ENCODE results near the gene PDSS2. TPM values are rescaled to one million over a fixed set of nuclear protein-coding genes. Genes with fewer than 3 reads are reported as not detected.
"Not testable (repeated sequence)": the region's sequence is repeated elsewhere in the genome, so short reads cannot be mapped to it uniquely, and the experiment has no call there.

Gene PDSS2
- total RNA-seq, 1 donor from 2014 or later: 7.3 TPM

GRCh38 chr6:107475360-107475759 lies 16.0 kb upstream of the PDSS2 start:
- not testable (repeated sequence) for DNase-seq (ENCODE audit: low read depth, low spot score)

DNA sequence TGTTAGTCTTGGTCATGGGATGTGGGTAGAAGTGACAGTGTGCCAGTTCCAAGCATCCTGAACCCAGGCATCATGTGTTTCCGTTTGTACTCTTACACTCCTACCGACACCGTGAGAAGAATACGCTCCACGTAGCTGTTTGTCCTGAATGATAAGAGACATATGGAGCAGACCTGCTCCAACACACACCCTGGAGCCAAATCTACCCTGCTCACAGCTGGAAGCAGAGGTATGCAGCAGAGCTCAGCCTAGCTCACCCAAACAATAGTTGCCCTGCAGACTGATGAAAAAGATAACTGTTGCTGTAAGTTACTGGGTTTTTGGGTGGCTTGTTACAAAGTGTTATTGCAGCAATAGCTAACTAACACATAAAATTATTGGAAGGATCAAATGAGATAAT lies 14.3 kb upstream of the PDSS2 start:
- DNase-seq (ENCODE audit: low read depth, low spot score): no peak

- no peak for DNase-seq (ENCODE audit: low read depth, low spot score)
Observed at GRCh38 chr6:107470364-107470763, 11.0 kb upstream of the PDSS2 start.

DNA sequence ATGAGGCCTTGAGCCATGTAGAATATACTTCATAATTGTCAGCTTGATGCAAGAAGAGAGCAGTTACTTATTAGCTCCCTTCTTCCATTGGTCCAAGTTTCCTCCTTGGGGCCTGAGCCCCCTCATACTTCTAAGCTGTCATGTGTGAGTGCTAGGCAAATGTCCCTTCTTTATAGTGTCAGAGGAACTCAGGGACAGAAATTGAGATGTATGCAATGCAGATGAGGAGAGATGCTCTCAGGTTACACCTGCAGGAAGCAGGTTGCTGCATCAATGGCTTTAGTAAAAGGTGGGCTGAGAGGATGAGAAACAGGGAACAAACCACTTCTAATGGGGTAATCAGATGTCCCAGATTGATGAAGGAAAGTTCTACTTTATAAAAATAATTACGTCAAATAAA lies 6.7 kb upstream of the PDSS2 start:
- no peak for DNase-seq (ENCODE audit: low read depth, low spot score)

GRCh38 chr6:107460083-107460631 lies 793 bp upstream of the PDSS2 start:
- no peak for DNase-seq (ENCODE audit: low read depth, low spot score)

DNA sequence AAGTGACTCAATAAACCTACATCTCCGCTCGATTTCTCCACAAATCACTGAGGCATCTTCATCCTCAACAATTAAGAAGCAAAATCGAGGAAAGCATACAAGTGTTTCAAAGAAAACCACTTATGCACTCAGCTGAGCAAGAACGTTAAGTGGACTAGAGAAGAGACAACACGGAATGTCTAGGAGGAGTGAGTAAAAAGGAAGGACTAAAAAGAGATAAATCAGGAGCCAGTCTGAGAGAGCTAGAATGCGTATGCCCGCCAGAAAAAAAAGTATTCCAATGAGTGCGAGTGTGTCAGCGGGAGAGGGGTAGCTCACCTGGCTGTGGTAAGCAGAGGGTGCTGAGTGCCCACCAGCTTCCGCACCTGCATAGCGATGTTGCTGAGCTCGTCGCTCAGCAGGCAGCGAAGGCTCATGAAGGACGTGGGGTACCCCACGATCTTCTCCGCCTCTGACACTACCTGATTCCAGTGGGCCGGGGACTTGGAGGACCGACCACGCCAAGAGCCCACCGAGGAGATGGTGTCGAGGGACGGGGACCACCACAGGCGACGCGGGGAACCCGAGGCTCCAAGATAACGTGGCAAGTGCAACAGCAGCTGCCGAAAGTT lies 587 bp downstream of the PDSS2 start:
- DNase-seq (ENCODE audit: low read depth, low spot score): no peak

DNA sequence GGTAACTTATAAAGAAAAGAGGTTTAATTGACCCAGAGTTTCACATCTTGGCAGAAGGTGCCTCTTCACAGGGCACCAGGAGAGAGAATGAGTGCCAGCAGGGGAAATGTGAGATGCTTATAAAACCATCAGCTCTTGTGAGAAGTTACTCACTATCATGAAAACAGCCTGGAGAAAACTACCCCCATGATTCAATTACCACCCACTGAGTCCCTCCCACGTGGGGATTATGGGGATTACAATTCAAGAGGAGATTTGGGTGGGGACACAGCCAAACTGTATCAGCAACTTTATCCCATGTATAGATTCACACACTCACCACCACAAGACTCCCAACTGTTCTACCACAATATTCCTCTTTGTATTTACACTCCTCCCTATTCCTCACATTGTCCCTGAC lies 10.6 kb downstream of the PDSS2 start:
- no peak for DNase-seq (ENCODE audit: low read depth, low spot score)

DNA sequence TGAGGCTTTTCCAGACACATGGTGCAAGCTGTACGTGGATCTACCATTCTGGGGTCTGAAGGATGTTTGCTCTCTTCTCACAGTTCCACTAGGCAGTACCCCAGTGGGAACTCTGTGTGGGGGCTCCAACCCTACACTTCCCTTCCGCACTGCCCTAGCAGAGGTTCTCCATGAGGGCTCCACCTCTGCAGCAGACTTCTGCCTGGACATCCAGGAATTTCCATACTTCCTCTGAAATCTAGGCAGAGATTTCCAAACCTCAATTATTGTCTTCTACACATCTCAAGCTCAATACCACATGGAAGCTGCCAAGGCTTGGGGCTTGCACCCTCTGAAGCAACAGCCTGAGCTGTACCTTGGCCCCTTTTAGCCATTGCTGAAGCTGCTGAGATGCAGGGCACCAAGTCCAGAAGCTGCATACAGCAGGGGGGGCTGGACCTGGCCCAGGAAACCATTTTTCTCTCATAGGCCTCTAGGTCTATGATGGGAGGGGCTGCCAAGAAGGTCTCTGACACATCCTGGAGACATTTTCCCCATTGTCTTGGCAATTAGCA lies 11.6 kb downstream of the PDSS2 start:
- no peak for DNase-seq (ENCODE audit: low read depth, low spot score)

GRCh38 chr6:107444277-107444676 lies 15.1 kb downstream of the PDSS2 start:
- no peak for DNase-seq (ENCODE audit: low read depth, low spot score)

DNA sequence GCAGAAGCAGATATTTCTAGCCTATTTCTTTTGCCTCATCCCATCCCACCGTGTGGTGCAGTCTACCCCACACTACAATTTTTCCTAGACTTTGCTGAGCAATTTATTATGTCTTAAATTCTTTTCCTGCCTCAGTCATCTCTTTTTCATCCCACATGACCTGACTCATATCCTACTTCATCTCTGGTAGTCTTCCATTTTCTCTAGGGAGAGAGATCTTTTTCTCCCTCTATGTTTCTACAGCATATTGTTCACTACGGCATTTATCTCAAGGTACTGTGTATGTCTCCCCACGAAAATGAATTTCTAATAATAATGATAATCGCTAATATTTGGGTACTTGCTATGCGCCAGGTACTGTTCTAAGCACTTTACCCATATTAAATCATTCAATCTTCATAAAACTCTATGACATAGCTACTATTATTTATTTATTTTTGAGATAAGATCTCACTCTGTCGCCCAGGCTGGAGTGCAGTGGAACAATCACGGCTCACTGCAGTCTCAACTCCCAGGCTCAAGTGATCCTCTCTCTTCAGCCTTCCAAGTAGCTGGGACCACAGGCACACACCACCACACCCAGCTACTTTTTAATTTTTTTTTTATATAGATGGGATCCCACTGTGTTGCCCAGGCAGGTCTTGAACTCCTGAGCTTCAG lies 15.6 kb downstream of the PDSS2 start:
- DNase-seq (ENCODE audit: low read depth, low spot score): no peak

DNA sequence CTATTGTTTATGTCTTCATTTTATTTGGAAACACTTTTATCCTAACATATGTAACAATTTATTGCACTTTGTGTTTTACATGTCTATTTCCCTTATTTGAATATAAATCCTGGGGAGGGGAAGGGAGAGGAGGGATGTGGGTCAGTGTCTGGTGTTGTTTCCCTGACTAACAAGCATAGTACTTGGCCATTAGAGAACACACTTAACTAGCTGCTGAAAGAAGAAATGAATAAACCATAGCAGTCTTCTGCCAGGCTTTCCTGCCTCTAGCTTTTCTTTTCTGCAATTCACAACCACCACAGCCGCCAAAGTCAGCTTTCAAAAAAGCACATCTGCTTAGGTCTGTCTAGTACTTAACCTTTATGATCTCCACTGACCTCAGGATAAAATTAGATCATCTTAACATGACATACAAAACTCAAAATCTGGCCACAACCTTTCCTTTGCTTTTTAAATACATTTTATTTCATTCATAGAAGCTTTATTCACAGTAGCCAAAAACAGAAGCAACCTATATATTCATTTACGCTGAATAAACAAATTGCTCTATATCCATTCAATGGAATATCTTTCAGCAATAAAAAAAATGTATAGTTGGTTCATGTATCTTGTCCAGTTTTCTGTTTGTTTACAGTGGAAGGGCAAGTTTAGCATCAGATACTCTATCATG lies 16.3 kb downstream of the PDSS2 start:
- no peak for DNase-seq (ENCODE audit: low read depth, low spot score)

DNA sequence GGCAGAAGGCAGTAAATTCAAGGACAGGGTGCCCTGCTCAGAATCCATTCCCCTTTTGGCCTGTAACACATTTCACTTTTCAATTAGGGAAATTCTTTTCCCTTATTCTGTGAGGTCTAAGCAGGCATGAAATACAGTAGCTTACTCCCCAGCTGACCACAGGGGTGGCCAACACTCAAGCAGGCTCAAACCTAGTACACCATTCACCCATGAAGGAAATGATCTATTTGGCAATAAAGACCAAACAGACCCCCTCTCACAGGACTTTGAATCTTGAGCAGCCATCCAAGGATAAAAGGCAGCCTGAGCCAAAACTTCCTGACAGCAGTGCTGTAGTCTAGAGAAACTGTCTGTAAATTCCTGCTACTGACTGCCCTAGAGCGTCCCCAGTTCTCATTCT lies 17.7 kb downstream of the PDSS2 start:
- no peak for DNase-seq (ENCODE audit: low read depth, low spot score)

DNA sequence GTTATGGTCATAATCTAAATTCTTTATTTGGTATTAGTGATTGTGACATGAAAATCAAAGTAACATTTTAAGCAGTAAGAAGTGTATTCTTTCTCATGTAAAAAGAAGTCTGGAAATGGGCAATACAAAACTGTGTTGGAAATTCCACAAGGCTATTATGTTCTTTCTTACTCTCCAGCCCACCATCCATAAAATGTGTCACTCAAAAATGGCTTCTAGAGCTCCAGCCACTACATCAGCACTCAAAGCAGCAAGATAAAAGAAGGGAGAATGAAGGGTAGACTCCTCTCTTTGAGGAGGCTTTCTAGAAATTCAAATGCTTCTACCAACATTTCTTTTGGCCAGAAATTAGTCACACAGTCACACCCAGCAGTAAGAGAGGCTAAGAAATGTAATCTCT lies 18.4 kb downstream of the PDSS2 start:
- DNase-seq (ENCODE audit: low read depth, low spot score): no peak

- no peak for DNase-seq (ENCODE audit: low read depth, low spot score)
Observed at GRCh38 chr6:107439406-107439805, 20.0 kb downstream of the PDSS2 start.

DNA sequence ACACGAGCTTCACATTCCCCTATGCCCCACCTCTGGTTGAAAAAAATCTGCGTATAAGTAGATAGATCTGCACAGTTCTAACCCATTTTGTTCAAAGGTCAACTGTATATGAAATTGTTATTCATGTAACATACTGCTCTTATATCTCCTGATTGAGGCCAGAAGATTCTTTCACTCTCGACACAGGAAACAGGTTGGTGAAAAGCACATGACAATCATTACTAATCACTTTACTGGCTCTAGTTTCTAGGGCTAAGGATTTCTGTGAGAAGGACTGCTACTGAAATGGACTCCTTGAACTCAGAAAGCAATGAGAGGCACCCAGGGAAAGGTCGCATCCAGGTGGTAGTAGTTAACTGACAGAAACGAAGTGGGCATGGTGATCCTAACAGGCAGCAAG lies 21.7 kb downstream of the PDSS2 start:
- DNase-seq (ENCODE audit: low read depth, low spot score): no peak

GRCh38 chr6:107436881-107437280 lies 22.5 kb downstream of the PDSS2 start:
- no peak for DNase-seq (ENCODE audit: low read depth, low spot score)

DNA sequence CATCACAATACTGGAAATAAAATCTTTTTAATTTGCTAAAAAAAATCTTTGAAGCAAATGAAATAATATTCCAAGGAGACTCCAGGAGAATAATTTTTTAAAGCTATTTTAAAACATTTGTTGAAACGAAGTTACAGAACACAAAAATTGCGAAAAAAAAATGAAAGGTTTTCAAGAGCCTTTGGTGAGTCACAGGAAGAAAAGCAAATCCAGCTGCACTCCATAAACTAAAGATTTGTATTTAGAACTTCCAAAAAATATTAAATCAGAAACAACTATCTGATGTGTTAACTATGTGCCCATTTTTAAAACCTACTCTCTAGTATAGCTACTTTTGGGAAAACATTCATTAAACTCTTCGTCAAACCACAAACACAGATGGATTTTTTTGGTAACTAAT lies 23.6 kb downstream of the PDSS2 start:
- DNase-seq (ENCODE audit: low read depth, low spot score): no peak

- no peak for DNase-seq (ENCODE audit: low read depth, low spot score)
Observed at GRCh38 chr6:107434812-107435211, 24.6 kb downstream of the PDSS2 start.

GRCh38 chr6:107425951-107426350 lies 33.4 kb downstream of the PDSS2 start:
- not testable (repeated sequence) for DNase-seq (ENCODE audit: low read depth, low spot score)

DNA sequence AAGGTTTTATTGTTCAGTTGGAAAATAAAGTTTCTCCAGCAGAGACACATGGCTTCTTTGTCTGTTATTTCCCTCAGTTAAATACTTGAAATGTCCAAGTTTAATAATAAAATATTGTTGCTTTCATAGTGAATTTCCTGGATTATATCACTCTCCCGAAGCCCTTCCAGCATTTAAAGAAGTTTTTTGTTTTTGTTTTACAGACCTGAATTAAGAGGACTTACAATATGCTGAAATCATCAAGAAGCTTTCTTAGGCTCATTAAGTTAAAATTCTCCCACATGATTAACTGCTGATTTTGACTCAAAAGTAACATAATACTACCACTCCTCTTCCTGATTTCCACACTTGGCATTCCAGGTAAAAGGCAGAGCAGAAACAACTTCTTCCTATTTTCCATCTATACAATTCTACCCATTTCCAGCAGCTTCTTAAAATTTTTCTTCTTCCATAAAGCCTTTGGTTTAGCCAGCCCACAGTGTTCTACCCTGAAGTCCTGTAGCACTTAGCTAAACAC lies 35.8 kb downstream of the PDSS2 start:
- DNase-seq (ENCODE audit: low read depth, low spot score): no peak

DNA sequence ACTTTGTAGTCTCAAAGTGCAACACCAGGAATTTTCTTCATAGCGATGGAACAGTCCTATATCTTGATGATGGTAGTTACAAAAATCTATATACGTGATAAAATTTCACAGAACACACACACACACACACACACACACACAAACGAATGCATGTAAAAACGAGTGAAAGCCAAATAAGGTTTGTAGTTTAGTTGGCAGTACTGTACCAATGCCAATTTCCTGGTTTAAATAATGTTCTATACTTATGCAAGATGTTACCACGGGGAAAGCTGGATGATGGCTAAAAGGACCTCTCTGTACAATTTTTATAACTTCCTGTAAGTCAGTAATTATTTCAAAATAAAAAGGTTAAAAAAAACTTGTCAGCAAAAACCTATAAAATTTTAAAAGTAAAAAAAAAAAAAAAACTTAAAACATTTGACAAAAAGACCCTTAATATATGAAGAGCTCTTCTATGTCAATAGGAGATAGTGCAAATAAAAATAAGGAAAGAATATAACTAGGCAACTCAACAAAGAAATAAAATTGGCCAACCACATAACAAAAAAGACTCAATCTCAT lies 37.6 kb downstream of the PDSS2 start:
- no peak for DNase-seq (ENCODE audit: low read depth, low spot score)

- DNase-seq (ENCODE audit: low read depth, low spot score): no peak
Observed at GRCh38 chr6:107419733-107420132, 39.6 kb downstream of the PDSS2 start.

Measured in pulmonary artery endothelial cell (primary cell).